ENCODE measurements around the gene GLCCI1. TPM values are rescaled to one million over a fixed set of nuclear protein-coding genes. Genes with fewer than 3 reads are reported as not detected.
"Not testable (repeated sequence)": the region's sequence is repeated elsewhere in the genome, so short reads cannot be mapped to it uniquely, and the experiment has no call there.

GLCCI1 gene
- total RNA-seq, 1 donor from 2014 or later = 0.21 TPM

DNA sequence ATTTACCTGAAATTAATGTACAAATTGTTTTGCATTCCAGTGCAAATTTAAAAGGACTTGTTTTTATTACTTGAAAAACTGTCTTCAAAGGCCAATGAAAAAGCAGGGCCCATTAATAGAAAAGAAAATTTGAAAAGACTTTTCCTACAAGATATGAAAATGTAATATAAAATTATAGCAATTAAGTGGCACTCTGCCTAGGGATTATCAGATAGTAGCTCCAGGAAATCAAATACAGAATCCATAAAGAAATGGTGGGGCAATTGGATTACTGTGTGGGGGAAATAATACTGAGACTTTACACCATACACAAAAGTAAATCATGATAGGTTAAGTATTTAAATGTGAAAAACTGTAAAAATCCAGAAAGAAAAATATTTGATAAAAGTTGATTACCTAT, 89.7 kb downstream of the GLCCI1 start:
- Histone ChIP-seq H3K9me3 (no peaks in the 10 kb centered on the region), H3K36me3 (peaks cover 0 to 4% of the 10 kb centered on the region in 2 donors), H3K4me1 (no peaks in the 10 kb centered on the region), H3K27ac (no peak overlapping the region), H3K27me3 (no peaks in the 10 kb centered on the region), H3K4me3 (no peak overlapping the region)
- intact Hi-C loops (cut with DNase I) = loop anchor here (10.0 kb wide), 1 partner anchor 56 kb away; no protein-coding TSS in a partner anchor
- no peak for DNase-seq (ENCODE audit: low spot score in 2 of 2)
- TF ChIP-seq, protein P1, sequence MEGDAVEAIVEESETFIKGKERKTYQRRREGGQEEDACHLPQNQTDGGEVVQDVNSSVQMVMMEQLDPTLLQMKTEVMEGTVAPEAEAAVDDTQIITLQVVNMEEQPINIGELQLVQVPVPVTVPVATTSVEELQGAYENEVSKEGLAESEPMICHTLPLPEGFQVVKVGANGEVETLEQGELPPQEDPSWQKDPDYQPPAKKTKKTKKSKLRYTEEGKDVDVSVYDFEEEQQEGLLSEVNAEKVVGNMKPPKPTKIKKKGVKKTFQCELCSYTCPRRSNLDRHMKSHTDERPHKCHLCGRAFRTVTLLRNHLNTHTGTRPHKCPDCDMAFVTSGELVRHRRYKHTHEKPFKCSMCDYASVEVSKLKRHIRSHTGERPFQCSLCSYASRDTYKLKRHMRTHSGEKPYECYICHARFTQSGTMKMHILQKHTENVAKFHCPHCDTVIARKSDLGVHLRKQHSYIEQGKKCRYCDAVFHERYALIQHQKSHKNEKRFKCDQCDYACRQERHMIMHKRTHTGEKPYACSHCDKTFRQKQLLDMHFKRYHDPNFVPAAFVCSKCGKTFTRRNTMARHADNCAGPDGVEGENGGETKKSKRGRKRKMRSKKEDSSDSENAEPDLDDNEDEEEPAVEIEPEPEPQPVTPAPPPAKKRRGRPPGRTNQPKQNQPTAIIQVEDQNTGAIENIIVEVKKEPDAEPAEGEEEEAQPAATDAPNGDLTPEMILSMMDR (IDR thresholded peaks at IDR 0.05) = no peak

DNA sequence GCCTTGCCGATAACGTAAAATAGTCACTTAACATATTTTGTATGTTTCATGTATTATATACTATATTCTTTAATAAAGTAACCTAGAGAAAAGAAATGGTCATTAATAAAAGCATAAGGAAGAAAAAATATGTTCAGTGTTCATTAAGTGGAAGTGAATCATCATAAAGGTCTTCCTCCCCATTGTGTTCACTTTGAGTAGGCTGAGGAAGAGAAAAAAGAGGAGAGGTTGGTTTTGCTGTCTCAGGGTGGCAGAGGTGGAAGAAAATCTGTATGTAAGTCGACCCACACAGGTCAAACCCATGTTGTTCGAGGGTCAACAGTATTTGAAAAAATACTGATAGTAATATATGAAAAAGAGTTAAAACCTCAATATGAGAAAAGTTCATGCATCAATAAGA, 90.3 kb downstream of the GLCCI1 start:
- no peak for DNase-seq (ENCODE audit: low spot score in 2 of 2)
- TF ChIP-seq, protein P1 (IDR thresholded peaks at IDR 0.05) = no peak
- Histone ChIP-seq H3K36me3 (peaks cover 0 to 4% of the 10 kb centered on the region in 2 donors), H3K27me3 (no peaks in the 10 kb centered on the region), H3K9me3 (no peaks in the 10 kb centered on the region), H3K4me1 (no peaks in the 10 kb centered on the region), H3K27ac (no peak overlapping the region), H3K4me3 (no peak overlapping the region)
- intact Hi-C loops (cut with DNase I) = loop anchor here (10.0 kb wide), 1 partner anchor 56 kb away; no protein-coding TSS in a partner anchor

DNA sequence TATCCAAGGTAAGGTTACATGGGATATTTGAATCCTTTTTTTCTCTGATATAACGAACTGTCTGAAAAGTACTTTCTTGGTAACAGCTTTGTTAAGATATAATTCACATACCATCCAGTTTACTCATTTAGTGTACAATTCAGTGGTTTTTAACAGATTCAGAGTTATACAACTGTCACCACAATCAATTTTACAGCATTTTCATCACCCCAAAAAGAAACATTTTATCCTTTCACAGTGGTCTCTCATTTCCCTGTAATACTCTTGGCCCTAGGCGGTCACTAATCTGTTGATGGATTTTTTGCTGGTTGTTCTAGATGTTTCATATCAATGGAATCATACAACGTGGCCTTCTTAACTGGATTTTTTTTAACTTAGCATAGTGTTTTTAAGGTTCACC, 91.6 kb downstream of the GLCCI1 start:
- no peaks in the 10 kb centered on the region for H3K9me3 ChIP-seq
- no peaks in the 10 kb centered on the region for H3K27me3 ChIP-seq
- H3K4me1 ChIP-seq = peaks cover 0 to 7% of the 10 kb centered on the region in 2 donors
- no peak overlapping the region for H3K27ac ChIP-seq
- H3K4me3 ChIP-seq = no peak overlapping the region
- peaks cover 0 to 4% of the 10 kb centered on the region in 2 donors for H3K36me3 ChIP-seq
- no peak for DNase-seq (ENCODE audit: low spot score in 2 of 2)
- intact Hi-C loops (cut with DNase I) = loop anchor here (10.0 kb wide), 2 partner anchors 375 to 415 kb away; partner anchors contain the start of gene UMAD1
- TF ChIP-seq, protein P1 (IDR thresholded peaks at IDR 0.05) = no peak

DNA sequence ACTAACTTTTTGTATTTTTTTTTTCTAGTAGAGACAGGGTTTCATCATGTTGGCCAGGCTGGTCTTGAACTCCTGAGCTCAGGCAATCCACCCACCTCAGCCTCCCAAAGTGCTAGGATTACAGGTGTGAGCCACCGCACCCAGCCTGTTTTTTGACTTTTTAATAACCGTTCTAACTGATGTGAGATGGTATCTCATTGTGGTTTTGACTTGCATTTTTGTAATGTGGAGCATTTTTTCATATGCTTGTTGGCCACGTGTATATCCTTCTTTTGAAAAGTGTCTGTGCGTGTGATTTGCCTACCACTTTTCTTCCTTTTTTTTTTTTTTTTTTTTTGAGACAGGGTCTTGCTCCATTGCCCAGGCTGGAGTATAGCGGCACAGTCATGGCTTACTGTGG, 94.7 kb downstream of the GLCCI1 start:
- H3K4me1 ChIP-seq = peaks cover 5 to 13% of the 10 kb centered on the region in 2 donors
- not testable (repeated sequence) for H3K9me3 ChIP-seq; H3K4me3 ChIP-seq; H3K27ac ChIP-seq; DNase-seq (ENCODE audit: low spot score in 2 of 2); H3K36me3 ChIP-seq; H3K27me3 ChIP-seq
- intact Hi-C loops (cut with DNase I) = loop anchor here (10.0 kb wide), 2 partner anchors 378 to 418 kb away; partner anchors contain the start of gene UMAD1

DNA sequence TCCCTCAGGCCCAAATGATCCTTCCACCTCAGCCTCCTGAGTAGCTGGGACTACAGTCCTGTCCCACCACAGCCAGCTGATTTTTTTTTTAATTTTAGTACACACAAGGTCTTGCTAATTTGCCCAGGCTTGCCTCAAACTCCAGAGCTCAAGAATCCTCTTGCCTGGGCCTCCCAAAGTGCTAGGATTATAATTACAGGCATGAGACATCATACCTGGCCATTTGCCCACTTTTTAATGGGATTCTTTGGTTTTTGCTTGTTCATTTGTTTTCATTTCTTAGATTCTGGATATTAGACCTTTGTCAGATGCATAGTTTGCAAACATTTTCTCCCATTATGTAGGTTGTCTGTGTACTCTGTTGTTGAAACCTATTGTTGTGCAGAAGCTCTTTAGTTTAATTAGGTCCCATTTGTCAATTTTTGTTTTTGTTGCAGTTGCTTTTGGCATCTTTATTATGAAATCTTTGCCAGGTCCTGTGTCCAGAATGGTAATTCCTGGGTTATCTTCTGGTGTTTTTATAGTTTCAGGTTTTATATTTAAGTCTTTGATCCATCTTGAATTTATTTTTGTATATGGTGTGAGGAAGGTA, 95.2 kb downstream of the GLCCI1 start:
- no peak overlapping the region for H3K4me3 ChIP-seq
- H3K9me3 ChIP-seq = no peaks in the 10 kb centered on the region
- no peak for DNase-seq (ENCODE audit: low spot score in 2 of 2)
- intact Hi-C loops (cut with DNase I) = loop anchor here (10.0 kb wide), 2 partner anchors 379 to 419 kb away; partner anchors contain the start of gene UMAD1
- no peaks in the 10 kb centered on the region for H3K36me3 ChIP-seq
- H3K27ac ChIP-seq = no peak overlapping the region
- peaks cover 5 to 13% of the 10 kb centered on the region in 2 donors for H3K4me1 ChIP-seq
- TF ChIP-seq, protein P1 (IDR thresholded peaks at IDR 0.05) = no peak
- no peaks in the 10 kb centered on the region for H3K27me3 ChIP-seq

DNA sequence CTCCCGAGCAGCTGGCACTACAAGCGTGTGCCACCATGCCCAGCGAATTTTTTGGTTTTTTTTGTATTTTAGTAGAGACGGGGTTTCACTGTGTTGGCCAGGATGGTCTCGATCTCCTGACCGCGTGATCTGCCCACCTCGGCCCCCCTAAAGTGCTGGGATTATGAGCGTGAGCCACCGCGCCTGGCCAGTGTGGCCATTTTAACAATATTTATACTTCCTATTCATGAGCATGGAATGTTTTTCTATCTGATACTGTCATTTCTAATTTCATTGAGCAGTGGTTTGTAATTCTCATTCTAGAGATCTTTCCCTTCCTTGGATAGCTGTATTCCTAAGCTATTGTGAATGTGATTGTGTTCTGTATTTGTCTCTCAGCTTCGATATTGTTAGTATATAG, 96.2 kb downstream of the GLCCI1 start:
- Histone ChIP-seq H3K4me1 (peaks cover 5 to 17% of the 10 kb centered on the region in 2 donors), H3K27me3 (no peaks in the 10 kb centered on the region), H3K36me3 (no peaks in the 10 kb centered on the region), H3K4me3 (peak overlapping the region in 1 of 2 donors; percentile 43), H3K9me3 (no peaks in the 10 kb centered on the region), H3K27ac (peak overlapping the region; percentile 84 to 90)
- TF ChIP-seq, protein P1 (IDR thresholded peaks at IDR 0.05) = no peak
- intact Hi-C loops (cut with DNase I) = loop anchor here (5.0 to 10.0 kb wide), 3 partner anchors 98 to 420 kb away; partner anchors contain the start of genes GLCCI1 and UMAD1
- peak in 1 of 2 donors; percentile 68 for DNase-seq (ENCODE audit: low spot score in 2 of 2)

All from ascending aorta (tissue), 2 donors.